Subcutaneous adipose tissue (tissue), 4 donors: Measurements from ENCODE around the gene BLVRA. TPM values are rescaled to one million over a fixed set of nuclear protein-coding genes. Genes with fewer than 3 reads are reported as not detected.

Experiments
- total RNA-seq, 4 donors: library from RNA; depleted of rRNA; stranded (reverse); fragments of >200 nt; gene quantifications; one replicate each; pipeline ENCODE4 v1.1.0, GENCODE V29; 2016
- TF ChIP-seq, protein P1 (sequence below): fragments of 450-650 bp; IDR thresholded peaks from one replicate; pipeline ENCODE4 v1.5.1; 2016; ENCODE audit warnings: low read depth, mild to moderate bottlenecking, control low read depth, antibody characterized with exemption, moderate library complexity

The BLVRA gene
- total RNA-seq, 4 donors from 2014 or later = 68.0 to 81.2 (median 72.9) TPM

DNA sequence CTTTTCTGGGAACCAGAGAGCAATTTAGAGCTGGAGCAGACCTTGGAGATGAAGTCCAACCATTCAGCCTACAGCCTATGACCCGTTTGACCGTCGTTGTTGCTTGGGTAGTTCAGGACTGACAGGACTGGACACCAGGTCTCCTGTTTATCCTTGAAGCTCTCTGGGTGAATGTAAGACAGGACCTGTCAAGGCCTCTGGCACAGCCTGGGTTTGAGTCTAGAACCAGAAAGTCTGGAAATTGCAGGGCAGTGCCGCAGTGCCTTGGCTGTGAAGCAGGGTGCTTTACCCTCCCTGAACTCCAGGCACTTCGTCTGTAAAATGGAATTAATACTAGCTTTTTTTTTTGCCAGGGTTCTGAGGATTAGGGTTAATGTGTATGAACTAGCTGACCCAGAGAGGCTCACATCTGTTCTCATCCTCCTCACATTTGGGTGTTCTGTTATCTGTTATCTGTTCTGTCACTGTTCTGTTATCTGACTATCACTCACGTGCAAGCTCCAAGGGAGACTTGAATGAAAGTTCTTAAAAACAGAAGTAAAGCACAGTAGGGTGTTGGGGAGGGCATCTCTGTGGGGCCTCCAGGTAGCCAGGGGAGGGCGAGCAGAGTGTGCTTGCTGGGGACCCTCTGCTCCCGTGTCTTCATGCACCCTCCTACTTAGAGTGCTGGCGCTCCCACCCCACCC lies 9.9 kb downstream of the BLVRA start:
- TF ChIP-seq, protein P1, sequence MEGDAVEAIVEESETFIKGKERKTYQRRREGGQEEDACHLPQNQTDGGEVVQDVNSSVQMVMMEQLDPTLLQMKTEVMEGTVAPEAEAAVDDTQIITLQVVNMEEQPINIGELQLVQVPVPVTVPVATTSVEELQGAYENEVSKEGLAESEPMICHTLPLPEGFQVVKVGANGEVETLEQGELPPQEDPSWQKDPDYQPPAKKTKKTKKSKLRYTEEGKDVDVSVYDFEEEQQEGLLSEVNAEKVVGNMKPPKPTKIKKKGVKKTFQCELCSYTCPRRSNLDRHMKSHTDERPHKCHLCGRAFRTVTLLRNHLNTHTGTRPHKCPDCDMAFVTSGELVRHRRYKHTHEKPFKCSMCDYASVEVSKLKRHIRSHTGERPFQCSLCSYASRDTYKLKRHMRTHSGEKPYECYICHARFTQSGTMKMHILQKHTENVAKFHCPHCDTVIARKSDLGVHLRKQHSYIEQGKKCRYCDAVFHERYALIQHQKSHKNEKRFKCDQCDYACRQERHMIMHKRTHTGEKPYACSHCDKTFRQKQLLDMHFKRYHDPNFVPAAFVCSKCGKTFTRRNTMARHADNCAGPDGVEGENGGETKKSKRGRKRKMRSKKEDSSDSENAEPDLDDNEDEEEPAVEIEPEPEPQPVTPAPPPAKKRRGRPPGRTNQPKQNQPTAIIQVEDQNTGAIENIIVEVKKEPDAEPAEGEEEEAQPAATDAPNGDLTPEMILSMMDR = no peak

DNA sequence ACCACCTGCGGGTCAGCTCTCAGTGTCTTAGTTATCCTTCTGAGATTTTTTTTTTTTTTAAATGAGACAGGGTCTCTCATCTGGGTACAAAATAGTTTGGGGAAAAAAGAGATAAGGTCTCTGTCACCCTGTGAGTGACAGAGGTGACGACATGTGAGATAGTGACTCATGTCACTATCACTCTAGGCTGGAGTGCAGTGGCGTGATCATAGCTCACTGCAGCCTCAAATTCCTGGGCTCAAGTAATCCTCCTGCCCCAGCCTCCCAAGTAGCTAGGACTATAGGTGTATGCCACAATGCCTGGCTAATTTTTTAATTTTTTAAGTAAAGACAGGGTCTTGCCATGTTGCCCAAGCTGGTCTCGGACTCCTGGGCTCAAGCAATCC lies 10.4 kb downstream of the BLVRA start:
- TF ChIP-seq, protein P1 = no peak

DNA sequence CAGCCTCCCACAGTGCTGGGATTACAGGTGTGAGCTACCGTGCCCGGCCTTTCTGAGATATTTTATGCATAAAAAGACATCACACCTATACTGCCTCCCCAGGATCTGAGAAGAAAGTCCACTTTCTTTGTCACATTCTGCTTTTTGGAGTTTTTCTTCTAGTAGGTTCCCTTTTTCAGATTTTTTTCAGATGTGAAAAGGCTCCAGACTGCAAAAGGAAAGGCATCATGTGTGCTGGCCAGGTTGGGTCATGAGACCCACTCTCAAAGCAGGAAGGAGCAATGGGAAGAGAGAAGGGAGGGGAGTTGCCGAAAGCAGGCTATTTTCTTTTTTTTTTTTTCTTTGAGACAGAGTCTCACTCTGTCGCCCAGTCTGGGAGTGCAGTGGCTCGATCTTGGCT lies 10.8 kb downstream of the BLVRA start:
- TF ChIP-seq, protein P1 = no peak

DNA sequence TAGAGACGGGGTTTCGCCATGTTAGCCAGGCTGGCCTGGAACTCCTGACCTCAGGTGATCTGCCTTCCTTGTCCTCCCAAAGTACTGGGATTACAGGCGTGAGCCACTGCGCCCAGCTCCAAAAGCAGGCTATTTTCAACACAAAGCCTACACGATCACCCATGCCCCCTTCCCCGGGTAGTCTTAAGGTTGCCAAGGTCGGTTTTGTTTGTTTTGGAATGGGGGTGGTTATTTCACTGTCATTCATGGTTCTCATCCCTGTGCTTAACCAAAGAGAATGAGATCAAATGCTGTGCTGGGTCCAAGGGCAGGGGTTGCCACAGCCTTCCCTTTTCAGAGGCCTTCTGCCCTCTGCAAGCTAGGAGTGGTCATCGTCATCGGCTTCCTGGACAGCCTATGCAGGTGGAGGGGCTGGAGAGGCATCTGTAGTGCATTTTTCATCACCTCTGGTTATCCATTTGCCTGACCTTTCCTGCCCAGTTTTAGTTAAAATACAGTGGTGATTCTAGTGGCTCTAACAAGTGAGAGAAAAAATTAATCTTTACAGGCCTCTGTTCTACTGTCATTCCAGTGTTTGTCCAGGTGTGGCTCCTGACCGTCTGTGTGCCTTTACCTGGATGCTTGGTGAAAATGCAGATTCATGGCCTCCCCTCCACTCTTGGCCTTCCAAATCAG lies 11.4 kb downstream of the BLVRA start:
- TF ChIP-seq, protein P1 = no peak

DNA sequence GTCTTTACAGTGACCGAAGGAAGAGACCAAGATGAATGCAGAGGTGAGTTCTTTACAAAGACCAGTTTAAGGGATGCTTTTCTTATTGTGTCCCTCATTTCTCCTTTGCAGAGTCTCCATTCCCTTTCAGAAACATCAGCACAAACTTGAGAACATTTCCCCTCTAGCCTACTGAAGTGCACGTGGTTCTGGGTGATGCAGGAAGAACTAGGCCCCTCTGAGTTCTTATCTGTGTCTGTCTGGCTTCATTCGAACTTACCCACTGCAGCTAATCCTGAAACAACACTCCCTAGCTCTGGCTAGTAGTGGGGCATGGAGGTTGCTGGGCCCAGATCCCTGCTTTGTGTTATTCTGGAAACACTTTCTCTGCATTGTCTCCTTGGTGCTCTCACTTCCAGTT lies 12.6 kb downstream of the BLVRA start:
- TF ChIP-seq, protein P1 = no peak

DNA sequence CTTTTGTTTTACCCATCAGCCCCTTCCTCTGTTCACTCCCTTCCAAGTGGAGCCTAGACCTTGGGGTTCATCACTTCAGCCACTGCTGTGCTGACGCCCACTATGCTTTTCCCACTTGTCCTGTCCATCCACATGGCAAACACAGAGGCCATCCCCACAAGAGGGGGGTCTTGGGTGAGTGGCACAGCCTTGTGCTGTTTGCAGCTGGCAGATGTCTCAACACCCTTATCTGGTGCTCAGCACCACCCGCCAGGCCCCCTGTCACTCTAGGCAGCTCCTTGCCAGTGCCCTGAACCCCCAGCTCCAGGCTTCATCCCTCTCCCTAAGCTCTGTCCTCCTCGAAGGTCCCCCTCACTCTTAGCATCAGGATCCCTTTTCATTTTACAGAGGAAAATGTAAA lies 13.1 kb downstream of the BLVRA start:
- TF ChIP-seq, protein P1 = no peak

DNA sequence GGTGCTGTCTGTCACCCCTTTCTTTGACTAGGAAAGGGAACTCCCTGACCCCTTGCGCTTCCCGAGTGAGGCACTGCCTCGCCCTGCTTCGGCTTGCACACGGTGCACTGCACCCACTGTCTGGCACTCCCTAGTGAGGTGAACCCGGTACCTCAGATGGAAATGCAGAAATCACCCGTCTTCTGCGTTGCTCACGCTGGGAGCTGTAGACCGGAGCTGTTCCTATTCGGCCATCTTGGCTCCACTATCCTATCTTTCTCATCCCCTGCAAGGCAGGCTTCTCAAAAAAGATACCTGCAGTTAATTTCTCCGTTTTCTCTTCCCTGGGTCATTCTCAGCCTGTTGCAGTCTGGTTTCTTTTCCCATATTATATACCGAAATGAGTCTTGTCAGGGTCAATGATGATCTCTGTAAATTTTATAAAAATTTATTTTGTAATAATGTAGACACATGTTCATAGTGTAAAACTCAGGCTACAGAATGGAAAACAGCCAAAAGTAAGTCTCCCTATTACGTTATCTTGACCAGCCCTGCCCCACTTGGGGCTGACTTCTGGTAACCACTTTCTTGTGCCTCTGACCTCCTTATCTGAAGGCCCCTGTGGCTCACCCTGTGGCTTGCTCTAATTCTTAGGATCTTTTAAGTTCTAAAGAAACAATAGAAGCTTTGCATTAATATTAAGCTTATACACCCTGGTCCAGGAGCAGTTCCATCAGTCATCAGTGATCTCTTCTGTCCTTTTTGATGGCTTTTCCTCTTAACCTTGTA lies 20.7 kb downstream of the BLVRA start:
- TF ChIP-seq, protein P1 = no peak
